ENCODE measurements around the gene NEDD9. TPM values are rescaled to one million over a fixed set of nuclear protein-coding genes. Genes with fewer than 3 reads are reported as not detected.
A peak's percentile ranks its signal among the peaks of the same experiment; 100 is the strongest.

NEDD9 gene
- total and polyA plus RNA-seq, 2 of the 13 experiments (the other 11 are each of a cell fraction or from before 2014, with no cell fraction given): 27.1 to 389 TPM

- TF ChIP-seq, protein P1, sequence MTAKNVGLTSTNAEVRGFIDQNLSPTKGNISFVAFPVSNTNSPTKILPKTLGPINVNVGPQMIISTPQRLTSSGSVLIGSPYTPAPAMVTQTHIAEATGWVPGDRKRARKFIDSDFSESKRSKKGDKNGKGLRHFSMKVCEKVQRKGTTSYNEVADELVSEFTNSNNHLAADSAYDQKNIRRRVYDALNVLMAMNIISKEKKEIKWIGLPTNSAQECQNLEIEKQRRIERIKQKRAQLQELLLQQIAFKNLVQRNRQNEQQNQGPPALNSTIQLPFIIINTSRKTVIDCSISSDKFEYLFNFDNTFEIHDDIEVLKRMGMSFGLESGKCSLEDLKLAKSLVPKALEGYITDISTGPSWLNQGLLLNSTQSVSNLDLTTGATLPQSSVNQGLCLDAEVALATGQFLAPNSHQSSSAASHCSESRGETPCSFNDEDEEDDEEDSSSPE (CRISPR knock-in tag; IDR thresholded peaks at IDR 0.05): peak; percentile 97
- TF ChIP-seq SPEN (CRISPR knock-in tag; IDR thresholded peaks at IDR 0.05; ENCODE audit: low read depth) (peak; percentile 21; the same call in 1 of the 2 replicates), HDAC1 (CRISPR knock-in tag; IDR thresholded peaks at IDR 0.05) (peak; percentile 83), TBX2 (CRISPR knock-in tag; IDR thresholded peaks at IDR 0.05; ENCODE audit: borderline replicate concordance) (peak; percentile 71; the same call in 1 of the 2 replicates), ZZZ3 (CRISPR knock-in tag; IDR thresholded peaks at IDR 0.05; ENCODE audit: borderline replicate concordance) (no peak), ZNF703 (CRISPR knock-in tag; IDR thresholded peaks at IDR 0.05; ENCODE audit: borderline replicate concordance) (no peak), ZNF816 (CRISPR knock-in tag; IDR thresholded peaks at IDR 0.05; ENCODE audit: borderline replicate concordance) (no peak), ZNF430 (CRISPR knock-in tag; IDR thresholded peaks at IDR 0.05) (0 out of 2 replicates have a peak, but pooled peaks have one; percentile 25), MTF2 (CRISPR knock-in tag; IDR thresholded peaks at IDR 0.05; ENCODE audit: borderline replicate concordance) (no peak), ZNF878 (CRISPR knock-in tag; IDR thresholded peaks at IDR 0.05) (peak; percentile 90), HINFP (CRISPR knock-in tag; IDR thresholded peaks at IDR 0.05; ENCODE audit: low read depth) (0 out of 2 replicates have a peak, but pooled peaks have one; percentile 20), FOXP4 (CRISPR knock-in tag; IDR thresholded peaks at IDR 0.05) (peak; percentile 79), ZNF883 (CRISPR knock-in tag; IDR thresholded peaks at IDR 0.05; ENCODE audit: not compliant biosample characterization) (no peak), ZNF274 (CRISPR knock-in tag; IDR thresholded peaks at IDR 0.05) (no peak)
- TF ChIP-seq, protein P2, sequence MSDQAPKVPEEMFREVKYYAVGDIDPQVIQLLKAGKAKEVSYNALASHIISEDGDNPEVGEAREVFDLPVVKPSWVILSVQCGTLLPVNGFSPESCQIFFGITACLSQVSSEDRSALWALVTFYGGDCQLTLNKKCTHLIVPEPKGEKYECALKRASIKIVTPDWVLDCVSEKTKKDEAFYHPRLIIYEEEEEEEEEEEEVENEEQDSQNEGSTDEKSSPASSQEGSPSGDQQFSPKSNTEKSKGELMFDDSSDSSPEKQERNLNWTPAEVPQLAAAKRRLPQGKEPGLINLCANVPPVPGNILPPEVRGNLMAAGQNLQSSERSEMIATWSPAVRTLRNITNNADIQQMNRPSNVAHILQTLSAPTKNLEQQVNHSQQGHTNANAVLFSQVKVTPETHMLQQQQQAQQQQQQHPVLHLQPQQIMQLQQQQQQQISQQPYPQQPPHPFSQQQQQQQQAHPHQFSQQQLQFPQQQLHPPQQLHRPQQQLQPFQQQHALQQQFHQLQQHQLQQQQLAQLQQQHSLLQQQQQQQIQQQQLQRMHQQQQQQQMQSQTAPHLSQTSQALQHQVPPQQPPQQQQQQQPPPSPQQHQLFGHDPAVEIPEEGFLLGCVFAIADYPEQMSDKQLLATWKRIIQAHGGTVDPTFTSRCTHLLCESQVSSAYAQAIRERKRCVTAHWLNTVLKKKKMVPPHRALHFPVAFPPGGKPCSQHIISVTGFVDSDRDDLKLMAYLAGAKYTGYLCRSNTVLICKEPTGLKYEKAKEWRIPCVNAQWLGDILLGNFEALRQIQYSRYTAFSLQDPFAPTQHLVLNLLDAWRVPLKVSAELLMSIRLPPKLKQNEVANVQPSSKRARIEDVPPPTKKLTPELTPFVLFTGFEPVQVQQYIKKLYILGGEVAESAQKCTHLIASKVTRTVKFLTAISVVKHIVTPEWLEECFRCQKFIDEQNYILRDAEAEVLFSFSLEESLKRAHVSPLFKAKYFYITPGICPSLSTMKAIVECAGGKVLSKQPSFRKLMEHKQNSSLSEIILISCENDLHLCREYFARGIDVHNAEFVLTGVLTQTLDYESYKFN (CRISPR knock-in tag; conservative IDR thresholded peaks at IDR 0.05): peak; percentile 60; the same call in 1 of the 2 replicates
- TF ChIP-seq, protein P3, sequence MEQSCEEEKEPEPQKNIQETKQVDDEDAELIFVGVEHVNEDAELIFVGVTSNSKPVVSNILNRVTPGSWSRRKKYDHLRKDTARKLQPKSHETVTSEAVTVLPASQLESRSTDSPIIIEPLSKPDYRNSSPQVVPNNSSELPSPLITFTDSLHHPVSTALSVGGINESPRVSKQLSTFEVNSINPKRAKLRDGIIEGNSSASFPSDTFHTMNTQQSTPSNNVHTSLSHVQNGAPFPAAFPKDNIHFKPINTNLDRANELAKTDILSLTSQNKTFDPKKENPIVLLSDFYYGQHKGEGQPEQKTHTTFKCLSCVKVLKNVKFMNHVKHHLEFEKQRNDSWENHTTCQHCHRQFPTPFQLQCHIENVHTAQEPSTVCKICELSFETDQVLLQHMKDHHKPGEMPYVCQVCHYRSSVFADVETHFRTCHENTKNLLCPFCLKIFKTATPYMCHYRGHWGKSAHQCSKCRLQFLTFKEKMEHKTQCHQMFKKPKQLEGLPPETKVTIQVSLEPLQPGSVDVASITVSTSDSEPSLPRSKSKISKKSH (CRISPR knock-in tag; IDR thresholded peaks at IDR 0.05; ENCODE audit: borderline replicate concordance): peak; percentile 71; the same call in 1 of the 2 replicates
- TF ChIP-seq, protein P4, sequence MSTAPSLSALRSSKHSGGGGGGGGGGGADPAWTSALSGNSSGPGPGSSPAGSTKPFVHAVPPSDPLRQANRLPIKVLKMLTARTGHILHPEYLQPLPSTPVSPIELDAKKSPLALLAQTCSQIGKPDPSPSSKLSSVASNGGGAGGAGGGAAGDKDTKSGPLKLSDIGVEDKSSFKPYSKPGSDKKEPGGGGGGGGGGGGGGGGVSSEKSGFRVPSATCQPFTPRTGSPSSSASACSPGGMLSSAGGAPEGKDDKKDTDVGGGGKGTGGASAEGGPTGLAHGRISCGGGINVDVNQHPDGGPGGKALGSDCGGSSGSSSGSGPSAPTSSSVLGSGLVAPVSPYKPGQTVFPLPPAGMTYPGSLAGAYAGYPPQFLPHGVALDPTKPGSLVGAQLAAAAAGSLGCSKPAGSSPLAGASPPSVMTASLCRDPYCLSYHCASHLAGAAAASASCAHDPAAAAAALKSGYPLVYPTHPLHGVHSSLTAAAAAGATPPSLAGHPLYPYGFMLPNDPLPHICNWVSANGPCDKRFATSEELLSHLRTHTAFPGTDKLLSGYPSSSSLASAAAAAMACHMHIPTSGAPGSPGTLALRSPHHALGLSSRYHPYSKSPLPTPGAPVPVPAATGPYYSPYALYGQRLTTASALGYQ (CRISPR knock-in tag; IDR thresholded peaks at IDR 0.05): 0 out of 2 replicates have a peak, but pooled peaks have one; percentile 42
Measured at GRCh38 chr6:11241793-11242201, 9.3 kb upstream of the NEDD9 start (continued).

All from HepG2 (cell line).